H1 (cell line): Measurements from ENCODE around the gene ARL6IP6. TPM values are rescaled to one million over a fixed set of nuclear protein-coding genes. Genes with fewer than 3 reads are reported as not detected.

ENCODE experiments used
- CTCF ChIA-PET: fragments of 300-600 bp; sonication (Branson Sonifier 250); formaldehyde crosslinking; loops from one replicate; lab custom pipeline; 2021; ENCODE audit not compliant: partially characterized antibody; lab: Charles Lee
- POLR2A ChIA-PET: fragments of 300-600 bp; sonication (Branson Sonifier 250); formaldehyde crosslinking; loops from one replicate; lab custom pipeline; 2021; ENCODE audit warnings: inconsistent platforms; ENCODE audit not compliant: partially characterized antibody; lab: Charles Lee
- DNase-seq, 2 experiments: peaks; one replicate each; pipeline versions ENCODE4 v3.0.0 to v3.0.0-alpha.2; 2010 to 2022; ENCODE audit warnings: low spot score in 2 of 2, low read depth in 1 of 2, mixed read lengths in 1 of 2
- FAIRE-seq: peaks from 2 replicates; lab custom pipeline; 2011; peaks lifted over from hg19 to GRCh38; lab: Jason Lieb, UNC
- H2AFZ ChIP-seq: 2 replicates; pipeline ENCODE4 v1.8.1; 2012; ENCODE audit warnings: low read length, inconsistent platforms
- H2AK5ac ChIP-seq: 2 replicates; pipeline ENCODE4 v1.6.1; 2013; ENCODE audit warnings: low read depth, low read length
- H2BK120ac ChIP-seq: replicated peaks from 2 replicates; pipeline ENCODE3; 2013; ENCODE audit warnings: low read depth, low read length, inconsistent platforms
- H2BK12ac ChIP-seq: 2 replicates; pipeline ENCODE4 v1.6.1; 2013; ENCODE audit warnings: low read depth, low read length
- H2BK15ac ChIP-seq: 2 replicates; pipeline ENCODE4 v1.6.1; 2013; ENCODE audit warnings: low read length
- H2BK20ac ChIP-seq: 2 replicates; pipeline ENCODE4 v1.6.1; 2013; ENCODE audit warnings: low read length
- H2BK5ac ChIP-seq: 2 replicates; pipeline ENCODE4 v1.6.1; 2013; ENCODE audit warnings: low read depth, low read length
- H3K14ac ChIP-seq: 2 replicates; pipeline ENCODE4 v1.6.1; 2013; ENCODE audit warnings: inconsistent platforms; ENCODE audit not compliant: insufficient read length
- H3K18ac ChIP-seq: 2 replicates; pipeline ENCODE4 v1.6.1; 2013; ENCODE audit warnings: low read length; ENCODE audit errors: extremely low read depth
- H3K23ac ChIP-seq: 2 replicates; pipeline ENCODE4 v1.6.1; 2013; ENCODE audit warnings: inconsistent platforms; ENCODE audit not compliant: insufficient read length
- H3K23me2 ChIP-seq: 2 replicates; pipeline ENCODE4 v1.6.1; 2013; ENCODE audit warnings: low read depth, low read length
- H3K27ac ChIP-seq: 2 replicates; pipeline ENCODE4 v1.6.1; 2011; ENCODE audit warnings: low read depth, low read length, inconsistent platforms
- H3K27me3 ChIP-seq, 4 experiments: replicated peaks in 1 of 4; 1 replicate in 1 of 4; 2 replicates in 3 of 4; pipeline versions ENCODE4 v1.6.1 to v1.8.1; 2011 to 2013; ENCODE audit warnings: low read length in 3 of 4, mild to moderate bottlenecking in 3 of 4, inconsistent platforms in 2 of 4, mixed read lengths in 2 of 4, moderate library complexity in 1 of 4; ENCODE audit not compliant: control insufficient read depth in 3 of 4, insufficient read depth in 3 of 4; ENCODE audit errors: extremely low read depth in 1 of 4
- H3K36me3 ChIP-seq, 4 experiments: 2 replicates each; pipeline versions ENCODE4 v1.6.1 to v1.8.1; 2011 to 2013; ENCODE audit warnings: mild to moderate bottlenecking in 4 of 4, low read length in 3 of 4, moderate library complexity in 2 of 4, control low read depth in 1 of 4, inconsistent platforms in 1 of 4; ENCODE audit not compliant: insufficient read depth in 4 of 4, control insufficient read depth in 2 of 4
- H3K4ac ChIP-seq: replicated peaks from 2 replicates; pipeline ENCODE3; 2013; ENCODE audit warnings: low read length, low read depth, mixed read lengths, inconsistent platforms; ENCODE audit not compliant: insufficient read length
- H3K4me1 ChIP-seq, 4 experiments: replicated peaks in 1 of 4; 1 replicate in 1 of 4; 2 replicates in 3 of 4; pipeline versions ENCODE4 v1.6.1 to v1.8.1; 2011 to 2013; ENCODE audit warnings: low read length in 3 of 4, inconsistent platforms in 2 of 4, mixed read lengths in 1 of 4; ENCODE audit not compliant: insufficient read depth in 4 of 4, control insufficient read depth in 3 of 4
- H3K4me2 ChIP-seq, 2 experiments: 2 replicates each; pipeline versions ENCODE4 v1.6.1 to v1.8.1; 2011 to 2013; ENCODE audit warnings: low read depth in 2 of 2, low read length in 2 of 2, control low read depth in 1 of 2, inconsistent platforms in 1 of 2, mild to moderate bottlenecking in 1 of 2; ENCODE audit not compliant: insufficient read depth in 1 of 2
- H3K4me3 ChIP-seq, 4 experiments: fragments of 200-600, 300-600 bp in 1 of 4; sonication (generic), shearing (Covaris generic), sonication (Bioruptor Twin) in 1 of 4; 2 replicates each; pipeline versions ENCODE4 v1.5.1 to v1.8.1; 2011 to 2016; ENCODE audit warnings: low read length in 4 of 4, low read depth in 3 of 4, control low read depth in 2 of 4, inconsistent platforms in 2 of 4, mild to moderate bottlenecking in 2 of 4, mixed read lengths in 1 of 4, moderate library complexity in 1 of 4; ENCODE audit not compliant: insufficient read depth in 2 of 4; ENCODE audit errors: extremely low read depth in 1 of 4
- H3K56ac ChIP-seq: replicated peaks from 2 replicates; pipeline ENCODE3; 2013; ENCODE audit warnings: low read depth, mild to moderate bottlenecking, mixed read lengths, low read length, inconsistent platforms; ENCODE audit not compliant: insufficient read length
- H3K79me1 ChIP-seq: 2 replicates; pipeline ENCODE4 v1.6.1; 2013; ENCODE audit warnings: low read depth, low read length, control low read depth
- H3K79me2 ChIP-seq, 2 experiments: 2 replicates each; pipeline versions ENCODE4 v1.6.1 to v1.8.1; 2012 to 2013; ENCODE audit warnings: low read length in 2 of 2, mild to moderate bottlenecking in 2 of 2, inconsistent platforms in 1 of 2; ENCODE audit not compliant: insufficient read depth in 2 of 2, control insufficient read depth in 1 of 2
- H3K9ac ChIP-seq, 4 experiments: replicated peaks in 1 of 4; 1 replicate in 1 of 4; 2 replicates in 3 of 4; pipeline versions ENCODE4 v1.6.1 to v1.8.1; 2011 to 2013; ENCODE audit warnings: low read depth in 3 of 4, low read length in 3 of 4, control low read depth in 2 of 4, mild to moderate bottlenecking in 2 of 4, moderate library complexity in 2 of 4, inconsistent platforms in 1 of 4; ENCODE audit errors: extremely low read depth in 1 of 4
- H3K9me3 ChIP-seq, 2 experiments: 2 replicates each; pipeline versions ENCODE4 v1.6.1 to v1.8.1; 2012 to 2013; ENCODE audit warnings: mild to moderate bottlenecking in 2 of 2, moderate library complexity in 2 of 2, control low read depth in 1 of 2, inconsistent platforms in 1 of 2, low read depth in 1 of 2, low read length in 1 of 2, mixed read lengths in 1 of 2; ENCODE audit not compliant: insufficient read depth in 2 of 2
- H4K20me1 ChIP-seq, 2 experiments: replicated peaks in 1 of 2; 2 replicates each; pipeline versions ENCODE3 to v1.8.1; 2011 to 2013; ENCODE audit warnings: inconsistent platforms in 2 of 2, low read length in 2 of 2, mild to moderate bottlenecking in 1 of 2; ENCODE audit not compliant: insufficient read depth in 2 of 2, control insufficient read depth in 1 of 2
- H4K5ac ChIP-seq: 2 replicates; pipeline ENCODE4 v1.6.1; 2013; ENCODE audit warnings: low read length, low read depth, mixed read lengths, inconsistent platforms; ENCODE audit not compliant: insufficient read length
- H4K8ac ChIP-seq: 2 replicates; pipeline ENCODE4 v1.8.0; 2013; ENCODE audit warnings: mild to moderate bottlenecking, moderate library complexity, low read length, inconsistent platforms; ENCODE audit not compliant: insufficient read depth; ENCODE audit errors: extremely low read depth
- H4K91ac ChIP-seq: replicated peaks from 2 replicates; pipeline ENCODE3; 2013; ENCODE audit warnings: low read length, mixed read lengths, inconsistent platforms; ENCODE audit not compliant: insufficient read length
- WGBS, 2 experiments: shearing (Covaris generic) in 1 of 2; methylation state at CpG; one replicate each; pipeline versions ENCODE4 v1.1.6 to v1.1.7; 2013 to 2015; ENCODE audit warnings: low lambda C conversion rate in 2 of 2, mixed read lengths in 2 of 2, inconsistent platforms in 1 of 2, low coverage in 1 of 2, missing lambda C conversion rate in 1 of 2; ENCODE audit not compliant: insufficient replicate concordance in 2 of 2, insufficient coverage in 1 of 2, insufficient read length in 1 of 2; ENCODE audit errors: extremely low coverage in 1 of 2, missing lambda C conversion rate in 1 of 2; 5-methylcytosine and 5-hydroxymethylcytosine counted together
- polyA plus RNA-seq, 7 experiments: library from polyadenylated mRNA; depleted of rRNA in 3 of 7; stranded (reverse) in 5 of 7; unstranded in 2 of 7; fragments of >200 nt in 5 of 7; fragments of 200-250 nt in 2 of 7; gene quantifications; 1 replicate in 5 of 7; 2 replicates in 1 of 7; 4 replicates in 1 of 7; pipeline versions ENCODE4 v1.2.1 to v1.2.3, GENCODE V29; 2011 to 2013; ENCODE audit warnings: missing spikeins in 2 of 7, mixed read lengths in 2 of 7
- total RNA-seq: library from RNA; stranded (reverse); fragmentation: NEBNext Ultra II Directional; extraction: Animal tissue kit (Norgen Biotek cat#: 25700); gene quantifications from 2 replicates; pipeline ENCODE4 v1.2.1, GENCODE V29; 2021

The ARL6IP6 gene
- total and polyA plus RNA-seq, 2 of the 8 experiments (the other 6 are each of a cell fraction or from before 2014, with no cell fraction given): 47.3 to 92.9 TPM

DNA sequence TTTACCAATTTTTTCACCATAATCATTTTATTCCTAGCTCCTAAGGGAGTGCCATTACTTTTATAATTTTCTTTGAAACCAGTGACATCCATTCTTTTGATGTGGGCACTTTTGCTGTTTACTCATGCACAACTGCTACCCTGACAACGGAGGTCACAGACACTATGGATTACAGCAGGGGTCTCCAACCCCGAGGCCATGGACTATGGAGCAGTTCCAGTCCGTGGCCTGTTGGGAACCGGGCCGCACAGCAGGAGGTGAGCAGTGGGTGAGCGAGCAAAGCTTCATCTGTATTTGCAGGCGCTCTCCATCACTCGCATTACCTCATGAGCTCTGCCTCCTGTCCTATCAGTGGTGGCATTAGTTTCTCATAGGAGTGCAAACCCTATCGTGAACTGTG, 35.8 kb upstream of the ARL6IP6 start:
- H3K14ac ChIP-seq: no peak overlapping the region
- H2BK120ac ChIP-seq: no peak overlapping the region
- ChIA-PET POLR2A (interaction anchor here (0.9 kb wide), 1 partner anchor 30 kb away, joined by 3 read pairs; no protein-coding TSS in a partner anchor), CTCF (interaction anchor here (0.6 to 1.2 kb wide), 2 partner anchors 33 to 65 kb away, joined by 3 to 4 read pairs; no protein-coding TSS in a partner anchor)
- no peak overlapping the region for H3K18ac ChIP-seq
- H2BK5ac ChIP-seq: no peak overlapping the region
- FAIRE-seq (no peak), DNase-seq (no peak)
- H4K8ac ChIP-seq: no peak overlapping the region
- H3K4me2 ChIP-seq: no peak overlapping the region
- no peak overlapping the region for H2AK5ac ChIP-seq
- H3K27me3 ChIP-seq: no peaks in the 10 kb centered on the region
- no peak overlapping the region for H2BK15ac ChIP-seq
- H2BK12ac ChIP-seq: no peak overlapping the region
- no peaks in the 10 kb centered on the region for H3K4me1 ChIP-seq
- peaks cover 0 to 53% of the 10 kb centered on the region in 2 experiments; a peak in 2 of 4 replicates for H3K79me2 ChIP-seq
- no peak overlapping the region for H4K5ac ChIP-seq
- no peak overlapping the region for H3K56ac ChIP-seq
- no peak overlapping the region for H4K91ac ChIP-seq
- no peaks in the 10 kb centered on the region for H3K23me2 ChIP-seq
- no peak overlapping the region for H2AFZ ChIP-seq
- no peak overlapping the region for H3K9ac ChIP-seq
- 95% methylated on average over 9 of the region's 9 CpGs; no CpG with 5 or more reads in 1 of the 2 experiments for WGBS, 2 experiments
- peaks cover 3 to 64% (median 22%) of the 10 kb centered on the region in 4 experiments; a peak in 6 of 8 replicates for H3K36me3 ChIP-seq
- no peak overlapping the region for H3K4me3 ChIP-seq
- H3K9me3 ChIP-seq: 0 out of 4 replicates have a peak, but pooled peaks cover 2 to 3% of the 10 kb centered on the region in 2 experiments
- H2BK20ac ChIP-seq: no peak overlapping the region
- H4K20me1 ChIP-seq: peaks cover 0 to 2% of the 10 kb centered on the region in 2 experiments
- no peak overlapping the region for H3K4ac ChIP-seq
- H3K27ac ChIP-seq: no peak overlapping the region
- H3K23ac ChIP-seq: no peak overlapping the region
- H3K79me1 ChIP-seq: no peaks in the 10 kb centered on the region
